B cell (primary cell): ENCODE measurements around the gene HTN1. TPM values are rescaled to one million over a fixed set of nuclear protein-coding genes. Genes with fewer than 3 reads are reported as not detected.
"Not testable (repeated sequence)": the region's sequence is repeated elsewhere in the genome, so short reads cannot be mapped to it uniquely, and the experiment has no call there.

Source experiments
- ATAC-seq: fragments of 200-7000 bp; cut with Tn5 transposase; one replicate; pipeline ENCODE4 v1.10.0; 2021; ENCODE audit warnings: low read depth, mild to moderate bottlenecking, moderate number of reproducible peaks, moderate library complexity
- CTCF ChIA-PET: fragments of 350-600 bp; sonication (Branson Sonifier 250); formaldehyde crosslinking; loops from one replicate; lab custom pipeline; 2021; ENCODE audit warnings: antibody characterized with exemption, inconsistent platforms; lab: Charles Lee
- POLR2A ChIA-PET: fragments of 350-600 bp; sonication (Branson Sonifier 250); formaldehyde crosslinking; loops from one replicate; lab custom pipeline; 2021; ENCODE audit warnings: antibody characterized with exemption; lab: Charles Lee
- DNase-seq: peaks from one replicate; pipeline ENCODE4 v3.0.0; 2013
- H2AFZ ChIP-seq: 2 replicates; pipeline ENCODE4 v1.6.1; 2012; ENCODE audit warnings: mild to moderate bottlenecking, low read depth, low read length; ENCODE audit not compliant: insufficient read depth, poor library complexity, severe bottlenecking
- H3K27ac ChIP-seq, 2 donors: 1 replicate in 1 of 2; 2 replicates in 1 of 2; pipeline ENCODE4 v1.5.1; 2012 to 2013; ENCODE audit warnings: low read length in 2 of 2, mild to moderate bottlenecking in 2 of 2, moderate library complexity in 1 of 2
- H3K27me3 ChIP-seq, 4 experiments: fragments of 200-600 bp in 1 of 4; sonication (generic) in 1 of 4; replicated peaks in 1 of 4; 1 replicate in 2 of 4; 2 replicates in 2 of 4; pipeline versions ENCODE4 v1.6.1 to v1.7.0; 2013 to 2016; ENCODE audit warnings: low read length in 3 of 4, mild to moderate bottlenecking in 2 of 4, mixed read lengths in 1 of 4, moderate library complexity in 1 of 4; ENCODE audit not compliant: insufficient read depth in 4 of 4, control insufficient read depth in 3 of 4; ENCODE audit errors: control extremely low read depth in 1 of 4
- H3K36me3 ChIP-seq, 2 experiments: replicated peaks in 1 of 2; 1 replicate in 1 of 2; 2 replicates in 1 of 2; pipeline versions ENCODE4 v1.6.1 to v1.7.1; 2013; ENCODE audit warnings: low read length in 1 of 2; ENCODE audit not compliant: insufficient read depth in 2 of 2, control insufficient read depth in 1 of 2; ENCODE audit errors: control extremely low read depth in 1 of 2, extremely low read depth in 1 of 2
- H3K4me1 ChIP-seq, 2 donors: fragments of 200-600 bp in 1 of 2; sonication (generic) in 1 of 2; 1 replicate in 1 of 2; 2 replicates in 1 of 2; pipeline versions ENCODE4 v1.5.1 to v1.6.1; 2013 to 2017; ENCODE audit warnings: low read length in 2 of 2; ENCODE audit not compliant: control insufficient read depth in 2 of 2, insufficient read depth in 2 of 2
- H3K4me2 ChIP-seq: replicated peaks from 2 replicates; pipeline ENCODE3; 2012; ENCODE audit warnings: mild to moderate bottlenecking, low read depth, low read length; ENCODE audit not compliant: poor library complexity, severe bottlenecking
- H3K4me3 ChIP-seq, 5 experiments: fragments of 200-600 bp in 1 of 5; sonication (generic) in 1 of 5; 1 replicate in 3 of 5; 2 replicates in 2 of 5; pipeline versions ENCODE4 v1.5.1 to v1.7.0; 2011 to 2016; ENCODE audit warnings: low read length in 4 of 5, mild to moderate bottlenecking in 4 of 5, low read depth in 2 of 5, control low read depth in 1 of 5, moderate library complexity in 1 of 5; ENCODE audit not compliant: insufficient read depth in 1 of 5; ENCODE audit errors: control extremely low read depth in 1 of 5, extremely low read depth in 1 of 5
- H3K79me2 ChIP-seq: fragments of 200-600 bp; sonication (generic); one replicate; pipeline ENCODE4 v1.6.0; 2016; ENCODE audit warnings: low read length; ENCODE audit not compliant: control insufficient read depth, insufficient read depth
- H3K9ac ChIP-seq: fragments of 200-600 bp; sonication (generic); 2 replicates; pipeline ENCODE4 v1.6.1; 2017; ENCODE audit warnings: mild to moderate bottlenecking, low read length, moderate library complexity
- H3K9me3 ChIP-seq, 3 donors: one replicate each; pipeline versions ENCODE4 v1.6.1 to v1.7.1; 2013; ENCODE audit warnings: low read length in 2 of 3; ENCODE audit not compliant: control insufficient read depth in 2 of 3, insufficient read depth in 1 of 3; ENCODE audit errors: control extremely low read depth in 1 of 3
- H4K20me1 ChIP-seq: 2 replicates; pipeline ENCODE4 v1.6.0; 2012; ENCODE audit warnings: mild to moderate bottlenecking, low read length; ENCODE audit not compliant: insufficient read depth, control insufficient read depth, poor library complexity, severe bottlenecking
- H3K27ac Mint-ChIP-seq: one replicate; pipeline ENCODE4 v1.8.0; 2021; ENCODE audit warnings: mixed read lengths
- H3K27me3 Mint-ChIP-seq: one replicate; pipeline ENCODE4 v1.8.0; 2021; ENCODE audit warnings: mixed read lengths
- H3K4me1 Mint-ChIP-seq: one replicate; pipeline ENCODE4 v1.8.0; 2021; ENCODE audit warnings: mixed read lengths
- H3K4me3 Mint-ChIP-seq: one replicate; pipeline ENCODE4 v1.8.0; 2021; ENCODE audit warnings: mixed read lengths
- H3K9me3 Mint-ChIP-seq: one replicate; pipeline ENCODE4 v1.8.0; 2022; ENCODE audit warnings: mixed read lengths; ENCODE audit not compliant: insufficient read depth
- CTCF ChIP-seq: fragments of 200-600 bp; IDR thresholded peaks from one replicate; pipeline ENCODE4 v1.8.0; 2022; ENCODE audit warnings: antibody characterized with exemption, mild to moderate bottlenecking
- EZH2 ChIP-seq: IDR thresholded peaks from 2 replicates; pipeline ENCODE4 v1.6.1; 2012; ENCODE audit warnings: borderline replicate concordance, low read depth, mild to moderate bottlenecking, moderate library complexity, low read length; ENCODE audit not compliant: insufficient read depth, poor library complexity, severe bottlenecking
- WGBS: methylation state at CpG from one replicate; pipeline ENCODE4 v1.1.5; 2013; ENCODE audit warnings: missing lambda C conversion rate; ENCODE audit not compliant: insufficient coverage; 5-methylcytosine and 5-hydroxymethylcytosine counted together
- intact Hi-C: fragments of 100-400 bp; cut with micrococcal nuclease; formaldehyde crosslinking; loops from one replicate; pipeline ENCODE4 v1.10.0; 2022
- polyA plus RNA-seq: library from polyadenylated mRNA; depleted of rRNA; stranded (reverse); fragments of >200 nt; gene quantifications from 2 replicates; pipeline ENCODE4 v1.2.3, GENCODE V29; 2012
- total RNA-seq, 2 donors: library from RNA; stranded (reverse); fragments of 120-200 nt in 1 of 2; gene quantifications; 1 replicate in 1 of 2; 2 replicates in 1 of 2; pipeline versions ENCODE4 v1.2.3 to v1.2.4, GENCODE V29; 2013 to 2022

Gene HTN1
- total and polyA plus RNA-seq, 2 donors (not counting 1 experiment from before 2014, with no cell fraction given): not detected

- H4K20me1 ChIP-seq: no peaks in the 10 kb centered on the region
- peaks cover 0 to 7% (median 0%) of the 10 kb centered on the region in 3 donors for H3K9me3 ChIP-seq
- no peaks in the 10 kb centered on the region for H3K27me3 ChIP-seq
- intact Hi-C loops: no loop called here
- WGBS: 95% methylated on average over 7 of the region's 7 CpGs
- H3K9ac ChIP-seq: no peak overlapping the region
- no peak overlapping the region for H3K4me3 ChIP-seq
- no peaks in the 10 kb centered on the region for H3K4me1 ChIP-seq
- no peak overlapping the region for H3K4me2 ChIP-seq
- DNase-seq: no peak
- H3K27ac ChIP-seq: no peak overlapping the region
- ChIA-PET CTCF (no interaction called here), POLR2A (no interaction called here)
- Mint-ChIP-seq H3K9me3 (peaks cover 5% of the 10 kb centered on the region), H3K4me1 (no peaks in the 10 kb centered on the region), H3K4me3 (no peak overlapping the region), H3K27ac (no peak overlapping the region), H3K27me3 (no peaks in the 10 kb centered on the region)
- no peak for ATAC-seq
- TF ChIP-seq CTCF (no peak), EZH2 (no peak)
- H2AFZ ChIP-seq: no peak overlapping the region
- H3K36me3 ChIP-seq: no peaks in the 10 kb centered on the region
- no peaks in the 10 kb centered on the region for H3K79me2 ChIP-seq
These were observed 8.5 kb upstream of the HTN1 start for GRCh38 chr4:70041652-70042286.

GRCh38 chr4:70056534-70056933 is 6.3 kb downstream of the HTN1 start:
- H3K4me1 ChIP-seq, H3K36me3 ChIP-seq, H3K27me3 ChIP-seq, intact Hi-C loops, DNase-seq, H4K20me1 ChIP-seq, H2AFZ ChIP-seq, H3K9ac ChIP-seq, H3K4me3 ChIP-seq, H3K4me1 Mint-ChIP-seq, H3K4me3 Mint-ChIP-seq, ATAC-seq, H3K9me3 ChIP-seq, H3K9me3 Mint-ChIP-seq, H3K27ac Mint-ChIP-seq, H3K4me2 ChIP-seq, CTCF ChIA-PET, H3K27me3 Mint-ChIP-seq, H3K27ac ChIP-seq, POLR2A ChIA-PET, H3K79me2 ChIP-seq: not testable (repeated sequence)
- no CpG with 5 or more reads among the region's 1 CpG for WGBS
